Skeletal muscle cell (primary cell): ENCODE measurements around the gene RBMS3.

Experiments
- DNase-seq: peaks from one replicate; pipeline ENCODE4 v3.0.0-alpha.2; 2010; ENCODE audit warnings: low read depth
- H3K4me3 ChIP-seq: 2 replicates; pipeline ENCODE4 v1.5.1; 2011; ENCODE audit warnings: low read depth, mild to moderate bottlenecking, control low read depth, low read length, moderate library complexity

Gene RBMS3

GRCh38 chr3:29853841-29854397, 573.0 kb downstream of the RBMS3 start:
- DNase-seq = no peak
- H3K4me3 ChIP-seq = no peak overlapping the region

GRCh38 chr3:29854821-29855220, 574.0 kb downstream of the RBMS3 start:
- H3K4me3 ChIP-seq = no peak overlapping the region
- no peak for DNase-seq

DNA sequence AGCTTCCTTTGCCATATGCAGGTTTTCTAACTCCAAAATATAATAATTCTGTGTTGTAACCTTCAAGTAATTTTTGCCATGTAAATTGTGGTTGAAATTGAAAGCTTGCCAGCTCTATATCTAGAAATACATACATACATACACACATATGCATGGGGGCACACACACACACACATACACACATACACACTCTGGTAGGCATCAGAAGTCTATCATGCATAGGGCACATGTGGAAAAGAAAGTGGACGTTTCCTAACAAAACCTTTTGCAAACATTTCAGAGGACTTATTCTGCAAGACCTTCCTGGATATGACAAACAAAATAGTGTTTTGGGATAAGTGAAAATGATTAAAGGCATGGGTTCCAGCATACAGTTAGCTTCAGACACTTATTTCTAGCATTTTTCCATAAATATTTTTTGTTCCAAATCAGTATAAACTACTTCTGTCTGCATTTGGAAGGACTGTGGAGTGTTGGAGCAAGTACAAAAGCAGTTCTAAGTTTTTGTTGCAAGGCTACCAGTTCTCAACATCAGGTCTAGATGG, 578.9 kb downstream of the RBMS3 start:
- no peak for DNase-seq

GRCh38 chr3:29864809-29865208, 583.9 kb downstream of the RBMS3 start:
- no peak for DNase-seq
- H3K4me3 ChIP-seq = no peak overlapping the region

More for the DNA sequence above, 578.9 kb downstream of the RBMS3 start:
- no peak overlapping the region for H3K4me3 ChIP-seq

DNA sequence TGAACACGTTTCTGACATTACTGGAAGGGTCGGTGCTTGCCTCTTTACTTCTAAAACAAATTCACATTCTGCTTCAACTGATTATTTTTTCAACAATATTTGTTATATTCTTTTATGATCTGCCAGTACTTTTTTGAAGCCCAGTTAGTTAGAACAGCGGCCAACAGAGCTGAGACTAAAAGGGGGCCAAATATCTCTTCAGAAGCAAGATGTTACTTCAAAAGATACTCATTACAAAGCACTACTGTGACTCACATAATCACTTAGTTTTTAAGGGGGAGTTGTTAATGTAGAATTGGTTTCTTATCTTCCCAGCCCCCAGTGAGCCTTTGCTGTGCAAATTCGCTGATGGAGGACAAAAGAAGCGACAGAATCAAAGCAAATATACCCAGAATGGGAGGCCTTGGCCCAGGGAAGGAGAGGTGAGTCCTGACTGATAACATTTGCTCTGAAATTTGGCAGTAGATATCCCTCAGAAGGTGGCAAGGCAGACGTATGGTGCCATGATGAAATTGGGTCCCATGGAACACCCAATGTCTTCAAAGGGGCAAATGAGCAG, 587.8 kb downstream of the RBMS3 start:
- DNase-seq = no peak
- H3K4me3 ChIP-seq = no peak overlapping the region

DNA sequence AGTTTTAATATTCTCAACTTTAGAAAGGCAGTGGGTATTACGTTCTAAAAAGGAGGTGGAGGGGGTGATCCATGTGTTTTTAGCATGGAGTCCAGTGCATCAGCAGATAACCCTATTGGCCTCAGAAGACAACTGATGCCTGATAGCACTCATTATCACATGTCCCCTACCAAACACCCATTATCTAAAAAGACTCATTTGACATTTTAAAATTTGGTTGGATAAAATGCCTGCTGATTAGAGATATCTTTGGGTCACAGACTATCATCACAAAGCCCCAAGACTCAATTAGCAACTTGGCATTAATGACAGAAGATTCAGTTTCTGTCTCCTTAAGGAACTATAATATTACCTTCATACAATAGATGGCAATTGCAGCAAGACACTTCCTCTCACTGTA, 589.3 kb downstream of the RBMS3 start:
- DNase-seq = no peak

GRCh38 chr3:29871087-29871486, 590.2 kb downstream of the RBMS3 start:
- no peak for DNase-seq
- H3K4me3 ChIP-seq = no peak overlapping the region

More for the DNA sequence above, 589.3 kb downstream of the RBMS3 start:
- H3K4me3 ChIP-seq = no peak overlapping the region

DNA sequence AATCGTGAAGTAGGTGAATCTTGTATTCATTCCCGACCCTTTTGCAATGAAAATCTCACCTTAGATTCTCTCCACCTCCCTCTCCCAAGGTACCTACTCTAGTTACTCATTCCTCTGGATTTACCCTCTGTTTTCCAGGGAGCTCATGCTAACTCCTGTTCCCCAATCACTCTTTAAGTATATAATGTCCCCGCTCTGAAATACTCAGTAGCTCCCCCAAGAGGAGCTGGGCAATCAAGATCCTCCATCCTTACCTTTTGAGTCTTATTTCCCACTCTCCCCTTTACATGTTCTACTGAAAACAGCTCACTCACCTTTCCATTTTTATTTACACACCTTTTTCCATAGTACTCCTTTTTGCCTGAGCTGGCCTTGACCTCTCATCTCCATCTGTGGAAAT, 599.9 kb downstream of the RBMS3 start:
- no peak overlapping the region for H3K4me3 ChIP-seq

DNA sequence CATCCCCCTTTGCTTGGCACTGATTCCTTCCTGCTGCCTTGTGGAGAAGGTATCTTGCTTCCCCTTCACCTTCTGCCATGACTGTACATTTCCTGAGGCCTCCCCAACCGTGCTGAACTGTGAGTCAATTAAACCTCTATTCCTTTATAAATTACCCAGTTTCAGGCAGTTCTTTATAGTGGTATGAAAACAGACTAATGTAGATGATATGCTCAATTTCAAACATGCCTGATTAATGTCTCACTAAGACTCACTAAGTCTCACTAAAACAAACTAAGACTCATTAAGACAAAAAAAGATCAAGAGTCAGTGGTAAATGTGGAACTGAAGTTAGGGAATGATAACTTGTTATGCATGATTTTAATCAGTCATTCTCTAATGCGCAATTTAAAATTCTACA, 606.6 kb downstream of the RBMS3 start:
- DNase-seq = no peak
- H3K4me3 ChIP-seq = no peak overlapping the region

More for the DNA sequence above, 599.9 kb downstream of the RBMS3 start:
- DNase-seq = no peak

DNA sequence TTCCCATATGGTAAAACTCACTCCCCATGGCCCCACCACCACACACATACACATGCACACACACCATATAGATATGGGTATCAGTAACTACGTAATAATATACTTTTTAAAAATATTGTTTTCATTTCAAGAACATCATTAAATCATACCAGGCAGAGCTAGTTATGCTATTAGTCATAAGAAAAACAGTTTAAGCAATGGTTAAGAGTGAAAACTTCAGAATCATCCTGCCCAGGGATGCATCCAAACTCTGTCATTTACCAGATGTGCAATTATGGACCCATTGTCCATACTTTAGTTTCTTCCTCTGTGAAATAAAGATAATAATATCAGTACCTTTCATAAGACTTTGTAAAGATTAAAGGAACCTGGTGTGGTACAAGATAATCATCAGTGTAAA, 608.3 kb downstream of the RBMS3 start:
- peak; percentile 15 for DNase-seq
- no peak overlapping the region for H3K4me3 ChIP-seq

DNA sequence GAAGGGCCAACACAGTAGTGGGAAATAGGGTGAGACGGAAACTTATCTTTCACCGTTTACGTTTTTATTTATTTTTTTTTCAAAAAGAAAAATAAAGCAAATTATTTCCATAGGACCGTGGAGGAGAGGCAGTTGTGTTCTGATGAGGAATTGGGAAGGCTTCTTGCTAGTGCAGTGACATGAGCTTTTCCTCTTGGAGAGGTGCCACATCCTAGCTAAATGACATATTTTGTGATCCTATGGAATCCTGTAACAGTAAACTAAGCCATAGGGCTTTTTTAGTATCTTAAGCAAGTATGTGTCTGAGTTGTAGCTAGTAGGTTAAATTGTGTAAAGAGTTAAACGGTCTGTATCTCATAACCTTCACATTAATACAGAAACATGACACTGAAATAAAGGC, 609.9 kb downstream of the RBMS3 start:
- no peak for DNase-seq
- no peak overlapping the region for H3K4me3 ChIP-seq

GRCh38 chr3:29892976-29893554, 612.2 kb downstream of the RBMS3 start:
- H3K4me3 ChIP-seq = no peak overlapping the region
- no peak for DNase-seq

DNA sequence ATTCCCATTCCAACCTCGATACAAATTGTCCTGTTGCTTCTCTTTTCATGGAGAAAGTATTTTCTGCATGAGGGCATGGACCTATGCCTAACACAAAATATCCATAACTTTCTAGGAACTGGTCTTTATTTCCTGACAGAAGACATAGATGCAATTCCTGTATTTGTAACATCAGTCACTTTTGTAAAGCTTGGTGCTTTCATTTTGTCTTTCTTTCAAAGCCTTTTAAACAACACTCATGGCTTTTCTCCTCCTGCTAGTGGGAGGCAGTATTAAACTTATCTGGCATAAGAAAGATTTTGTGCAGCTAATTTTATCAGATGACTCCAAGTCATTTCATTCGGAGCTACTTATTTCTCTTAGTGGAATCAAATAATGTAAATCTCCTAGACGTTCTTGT, 616.0 kb downstream of the RBMS3 start:
- no peak overlapping the region for H3K4me3 ChIP-seq

GRCh38 chr3:29898171-29898965, 617.5 kb downstream of the RBMS3 start:
- no peak for DNase-seq
- H3K4me3 ChIP-seq = no peak overlapping the region

More for the DNA sequence above, 616.0 kb downstream of the RBMS3 start:
- DNase-seq = no peak

DNA sequence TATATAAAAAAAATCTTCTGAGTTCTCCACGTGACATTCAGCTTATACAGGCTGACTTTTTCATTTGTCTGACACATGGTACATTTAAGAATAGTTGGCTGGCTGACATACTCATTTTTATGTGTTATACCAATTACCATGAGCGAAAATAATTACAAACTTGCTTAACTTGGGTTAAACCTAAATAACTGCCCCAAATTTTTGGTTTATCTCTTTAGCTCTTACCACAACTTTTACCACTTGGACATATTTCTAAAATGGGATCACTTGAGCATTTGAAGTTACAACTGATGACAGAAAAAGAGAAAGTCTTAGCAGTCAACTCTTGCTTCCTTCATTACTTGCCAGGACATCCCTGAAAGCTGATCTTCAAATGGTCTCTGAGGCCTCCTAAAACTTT, 618.1 kb downstream of the RBMS3 start:
- DNase-seq = no peak

DNA sequence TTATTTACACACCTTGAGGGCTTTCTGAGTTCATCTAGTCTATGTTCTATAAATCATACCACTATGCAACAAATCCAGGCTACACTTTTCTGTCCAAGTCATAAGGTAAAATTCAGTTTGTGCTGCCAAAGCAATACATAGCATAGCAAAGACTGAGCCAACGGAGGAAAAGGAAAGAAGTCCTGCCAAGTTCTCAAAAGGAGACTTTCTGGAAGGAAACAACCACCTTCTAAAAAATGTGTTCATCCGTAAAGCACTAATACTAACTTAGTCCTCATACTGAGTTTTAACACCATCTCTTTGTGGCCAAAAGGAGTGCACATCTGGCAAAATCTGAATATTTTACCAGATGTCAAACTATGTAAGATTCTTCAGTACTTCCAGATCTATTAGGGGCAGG, 620.2 kb downstream of the RBMS3 start:
- DNase-seq = no peak
- no peak overlapping the region for H3K4me3 ChIP-seq

More for the DNA sequence above, 618.1 kb downstream of the RBMS3 start:
- no peak overlapping the region for H3K4me3 ChIP-seq

DNA sequence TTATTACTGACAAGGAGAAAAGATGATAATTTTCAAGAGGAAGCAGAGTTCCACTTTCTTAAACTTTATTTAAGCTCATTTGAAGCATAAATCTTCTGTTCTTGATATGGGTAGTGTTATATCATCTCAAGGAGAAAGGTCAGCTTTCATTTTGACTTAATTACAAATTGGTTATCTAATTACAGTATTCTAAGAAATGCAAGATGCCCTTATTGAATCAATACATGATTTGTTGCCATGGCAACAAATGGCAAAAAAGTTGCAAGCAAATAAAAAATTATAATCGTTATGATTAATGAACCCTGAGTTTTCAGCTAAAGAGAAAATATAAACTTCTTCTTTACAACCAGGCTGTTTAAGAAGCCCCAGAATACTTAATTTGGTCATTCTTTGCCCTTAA, 622.7 kb downstream of the RBMS3 start:
- H3K4me3 ChIP-seq = no peak overlapping the region

DNA sequence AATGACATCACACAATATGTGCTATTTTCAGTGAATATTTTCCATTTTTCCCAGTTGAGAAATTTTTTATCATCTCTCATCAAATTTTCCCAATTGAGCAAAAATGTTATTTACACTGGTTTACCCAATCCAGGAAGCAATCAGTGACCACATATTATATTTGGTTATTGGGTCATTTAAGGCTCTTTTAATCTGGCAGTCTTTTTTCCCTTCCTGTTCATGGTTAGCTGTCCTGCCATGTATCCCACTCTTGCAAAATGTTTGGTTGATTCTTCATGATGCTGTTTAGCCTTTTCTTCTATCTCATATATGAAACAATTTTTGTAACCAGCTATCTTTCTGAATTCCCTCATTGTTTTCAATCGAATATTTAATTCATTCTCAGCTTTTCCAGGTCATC, 626.0 kb downstream of the RBMS3 start:
- DNase-seq = no peak
- no peak overlapping the region for H3K4me3 ChIP-seq

More for the DNA sequence above, 622.7 kb downstream of the RBMS3 start:
- no peak for DNase-seq

- DNase-seq = no peak
These were observed 631.9 kb downstream of the RBMS3 start for GRCh38 chr3:29912600-29913288.

More at GRCh38 chr3:29912600-29913288, 631.9 kb downstream of the RBMS3 start:
- no peak overlapping the region for H3K4me3 ChIP-seq
